Natural killer cell (primary cell): ENCODE measurements around the gene JDP2. TPM values are rescaled to one million over a fixed set of nuclear protein-coding genes. Genes with fewer than 3 reads are reported as not detected.
A peak's percentile ranks its signal among the peaks of the same experiment; 100 is the strongest.

ENCODE experiments used
- ATAC-seq, 3 donors: fragments of 150-1000 bp in 2 of 3; fragments of 200-7000 bp in 1 of 3; cut with Tn5 transposase; 1 replicate in 1 of 3; 2 replicates in 2 of 3; pipeline ENCODE4 v1.10.0; 2021; ENCODE audit warnings: mild to moderate bottlenecking in 2 of 3, moderate library complexity in 2 of 3
- DNase-seq, 2 donors: peaks; one replicate each; pipeline versions ENCODE4 v3.0.0 to v3.0.0-alpha.2; 2013 to 2021; ENCODE audit warnings: mixed read lengths in 1 of 2
- H3K27ac ChIP-seq: one replicate; pipeline ENCODE4 v1.5.1; 2013; ENCODE audit warnings: mild to moderate bottlenecking, low read length
- H3K27me3 ChIP-seq: one replicate; pipeline ENCODE4 v1.6.1; 2013; ENCODE audit warnings: low read length; ENCODE audit not compliant: control insufficient read depth, insufficient read depth
- H3K36me3 ChIP-seq: one replicate; pipeline ENCODE4 v1.6.1; 2013; ENCODE audit warnings: low read length; ENCODE audit not compliant: control insufficient read depth, insufficient read depth
- H3K4me1 ChIP-seq: one replicate; pipeline ENCODE4 v1.6.1; 2013; ENCODE audit warnings: low read length; ENCODE audit not compliant: control insufficient read depth, insufficient read depth
- H3K4me3 ChIP-seq: one replicate; pipeline ENCODE4 v1.5.1; 2013; ENCODE audit warnings: low read length
- H3K9me3 ChIP-seq: one replicate; pipeline ENCODE4 v1.6.1; 2013; ENCODE audit warnings: low read length; ENCODE audit not compliant: control insufficient read depth, insufficient read depth
- H3K27ac Mint-ChIP-seq, 2 donors: one replicate each; pipeline ENCODE4 v1.8.0; 2022; ENCODE audit warnings: mild to moderate bottlenecking in 2 of 2, mixed read lengths in 2 of 2, moderate library complexity in 1 of 2
- H3K27me3 Mint-ChIP-seq, 2 donors: one replicate each; pipeline ENCODE4 v1.8.0; 2022; ENCODE audit warnings: low read depth in 2 of 2, mixed read lengths in 2 of 2
- H3K36me3 Mint-ChIP-seq: one replicate; pipeline ENCODE4 v1.8.0; 2022; ENCODE audit warnings: mixed read lengths
- H3K4me1 Mint-ChIP-seq, 2 donors: one replicate each; pipeline ENCODE4 v1.8.0; 2022; ENCODE audit warnings: mixed read lengths in 2 of 2
- H3K4me3 Mint-ChIP-seq: one replicate; pipeline ENCODE4 v1.8.0; 2022; ENCODE audit warnings: mild to moderate bottlenecking, moderate library complexity, mixed read lengths
- H3K9me3 Mint-ChIP-seq, 2 donors: one replicate each; pipeline ENCODE4 v1.8.0; 2022; ENCODE audit warnings: mixed read lengths in 2 of 2
- CTCF ChIP-seq: fragments of 200-600 bp; IDR thresholded peaks from one replicate; pipeline ENCODE4 v1.8.0; 2022; ENCODE audit warnings: antibody characterized with exemption
- WGBS: methylation state at CpG from one replicate; pipeline ENCODE4 v1.1.7; 2013; ENCODE audit warnings: missing lambda C conversion rate; ENCODE audit not compliant: insufficient coverage; 5-methylcytosine and 5-hydroxymethylcytosine counted together
- intact Hi-C: fragments of 100-400 bp; cut with micrococcal nuclease; formaldehyde crosslinking; loops from one replicate; pipeline ENCODE4 v1.14.2; 2022
- total RNA-seq, 4 donors: library from RNA; stranded (reverse); fragments of 120-200 nt in 1 of 4; gene quantifications; one replicate each; pipeline versions ENCODE4 v1.2.3 to v1.2.4, GENCODE V29; 2013 to 2022

The JDP2 gene
- total RNA-seq, 3 donors from 2014 or later (not counting 1 experiment from before 2014, with no cell fraction given) = 1.9 to 10.5 (median 3.2) TPM

DNA sequence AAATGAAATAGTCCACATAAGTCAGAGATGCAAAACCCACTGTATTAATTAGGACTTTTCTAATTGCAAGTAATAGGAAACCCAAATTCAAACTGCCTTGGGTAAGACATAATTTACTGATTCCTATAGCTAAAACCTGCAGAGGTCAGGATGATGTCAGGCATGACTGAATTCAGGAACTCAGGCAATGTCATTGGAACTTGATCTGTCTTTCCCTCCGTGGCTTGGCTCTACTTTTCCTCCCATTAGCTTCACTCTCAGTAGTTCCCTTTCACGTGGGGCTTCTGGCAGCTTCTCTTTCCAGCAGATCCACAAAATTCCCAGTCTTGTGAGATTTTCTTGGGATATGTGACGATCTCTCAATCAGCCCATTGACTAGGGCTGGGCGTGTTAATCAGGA, 2.4 kb upstream of the JDP2 start:
- no peak overlapping the region for H3K27ac Mint-ChIP-seq
- no peaks in the 10 kb centered on the region for H3K36me3 Mint-ChIP-seq
- H3K36me3 ChIP-seq = no peaks in the 10 kb centered on the region
- H3K9me3 Mint-ChIP-seq = no peaks in the 10 kb centered on the region
- H3K9me3 ChIP-seq = no peaks in the 10 kb centered on the region
- intact Hi-C loops = no loop called here
- no peak overlapping the region for H3K4me3 Mint-ChIP-seq
- 87% methylated on average over 4 of the region's 4 CpGs for WGBS
- peaks cover 31 to 36% of the 10 kb centered on the region in 2 donors for H3K27me3 Mint-ChIP-seq
- H3K4me1 ChIP-seq = peaks cover 15% of the 10 kb centered on the region
- TF ChIP-seq CTCF = no peak
- no peaks in the 10 kb centered on the region for H3K4me1 Mint-ChIP-seq
- DNase-seq (no peak), ATAC-seq (no peak)
- H3K4me3 ChIP-seq = no peak overlapping the region
- H3K27ac ChIP-seq = no peak overlapping the region
- H3K27me3 ChIP-seq = peaks cover 10% of the 10 kb centered on the region

DNA sequence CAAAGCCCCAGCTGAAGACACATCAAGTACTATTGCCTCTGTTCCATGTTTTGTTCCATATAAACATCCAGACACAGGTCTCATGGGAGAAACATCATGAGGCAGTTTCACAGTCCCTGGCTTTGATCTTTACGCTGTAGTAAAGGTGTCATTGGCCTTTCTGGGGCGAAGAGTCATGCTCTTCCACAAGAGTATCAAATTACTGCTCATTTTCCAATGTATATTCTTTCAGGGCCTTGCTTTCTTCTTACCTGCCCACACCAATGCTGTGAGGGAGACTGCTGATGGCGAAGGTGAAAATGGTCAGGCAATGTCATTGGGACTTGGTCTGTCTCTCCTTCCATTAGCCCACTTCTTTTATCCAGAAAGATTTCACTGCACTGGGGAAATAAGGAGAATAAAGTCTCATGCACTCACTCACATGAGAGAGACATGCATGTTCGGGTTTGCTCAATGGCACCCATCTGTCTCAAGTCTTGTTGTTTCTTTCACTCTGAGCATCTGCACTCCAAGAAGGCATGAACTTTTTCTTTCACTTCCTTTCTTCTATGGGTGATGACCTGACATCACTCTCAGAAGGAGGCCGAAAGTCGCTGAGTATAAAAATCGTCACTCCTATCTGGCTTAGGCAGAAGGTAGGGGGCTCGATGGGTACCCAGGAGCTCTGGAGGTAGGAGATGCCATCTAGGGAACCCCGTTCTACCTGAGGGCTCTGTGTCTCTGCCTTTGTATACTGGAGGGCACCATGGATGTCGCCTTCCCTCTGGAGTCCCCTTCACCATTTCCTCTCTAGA, 1.3 kb upstream of the JDP2 start:
- Histone ChIP-seq H3K36me3 (no peaks in the 10 kb centered on the region), H3K27ac (peak overlapping the region; percentile 35), H3K9me3 (no peaks in the 10 kb centered on the region), H3K4me3 (peak overlapping the region; percentile 45), H3K27me3 (peaks cover 10% of the 10 kb centered on the region), H3K4me1 (peaks cover 15% of the 10 kb centered on the region)
- ATAC-seq (no peak), DNase-seq (peak in 1 of 2 donors; percentile 14)
- Mint-ChIP-seq H3K4me3 (peak overlapping the region; percentile 74), H3K36me3 (no peaks in the 10 kb centered on the region), H3K4me1 (no peaks in the 10 kb centered on the region), H3K27me3 (peaks cover 32 to 38% of the 10 kb centered on the region in 2 donors), H3K9me3 (no peaks in the 10 kb centered on the region), H3K27ac (no peak overlapping the region)
- intact Hi-C loops = no loop called here
- 84% methylated on average over 9 of the region's 10 CpGs for WGBS
- no peak for TF ChIP-seq CTCF

DNA sequence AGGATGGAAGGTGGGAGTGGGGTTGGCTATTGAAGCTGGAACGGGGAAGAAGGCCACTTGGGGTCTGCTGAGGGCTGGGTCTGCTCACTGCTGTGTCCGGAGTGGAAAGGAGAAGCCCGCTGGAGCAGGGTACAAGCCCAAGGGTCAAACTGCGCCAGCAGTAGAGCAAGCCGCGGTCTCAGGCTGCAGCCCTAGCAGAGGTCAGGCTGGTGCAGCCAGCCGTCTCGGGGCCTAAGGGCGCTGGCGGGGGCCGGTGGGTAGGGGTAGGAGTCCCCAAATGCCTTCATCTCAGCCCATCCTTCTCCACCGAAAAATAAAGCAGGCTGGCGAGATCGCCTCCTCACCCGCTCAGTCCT, 718 bp upstream of the JDP2 start:
- Mint-ChIP-seq H3K4me3 (peak overlapping the region; percentile 74), H3K27me3 (peaks cover 32 to 35% of the 10 kb centered on the region in 2 donors), H3K27ac (no peak overlapping the region), H3K4me1 (no peaks in the 10 kb centered on the region), H3K9me3 (no peaks in the 10 kb centered on the region), H3K36me3 (no peaks in the 10 kb centered on the region)
- peak; percentile 4 to 19 (median 16) for ATAC-seq
- no peaks in the 10 kb centered on the region for H3K9me3 ChIP-seq
- H3K27ac ChIP-seq = peak overlapping the region; percentile 35
- H3K4me1 ChIP-seq = peaks cover 15% of the 10 kb centered on the region
- peaks cover 10% of the 10 kb centered on the region for H3K27me3 ChIP-seq
- DNase-seq = no peak
- no peak for TF ChIP-seq CTCF
- H3K4me3 ChIP-seq = peak overlapping the region; percentile 45
- WGBS = 38% methylated on average over 15 of the region's 15 CpGs
- H3K36me3 ChIP-seq = no peaks in the 10 kb centered on the region
- intact Hi-C loops = no loop called here
